Lower lobe of right lung (tissue), 2 donors: Measurements from ENCODE around the gene PARD6A. TPM values are rescaled to one million over a fixed set of nuclear protein-coding genes. Genes with fewer than 3 reads are reported as not detected.

ENCODE experiments used
- ATAC-seq, 2 donors: fragments of 200-7000 bp; cut with Tn5 transposase; one replicate each; pipeline ENCODE4 v1.9.1; 2020 to 2022; ENCODE audit warnings: mild to moderate bottlenecking in 2 of 2, moderate library complexity in 2 of 2
- DNase-seq: peaks from one replicate; pipeline ENCODE4 v3.0.0-alpha.2; 2020
- H3K27ac ChIP-seq: fragments of 200-600 bp; one replicate; pipeline ENCODE4 v1.8.0; 2022
- H3K27me3 ChIP-seq: fragments of 200-600 bp; one replicate; pipeline ENCODE4 v1.8.0; 2022; ENCODE audit warnings: low read depth
- H3K36me3 ChIP-seq: fragments of 200-600 bp; one replicate; pipeline ENCODE4 v1.8.0; 2022; ENCODE audit warnings: mild to moderate bottlenecking
- H3K4me1 ChIP-seq: fragments of 200-600 bp; one replicate; pipeline ENCODE4 v1.8.0; 2022
- H3K4me3 ChIP-seq: fragments of 200-600 bp; one replicate; pipeline ENCODE4 v1.8.0; 2022; ENCODE audit warnings: mild to moderate bottlenecking
- H3K9me3 ChIP-seq: fragments of 200-600 bp; one replicate; pipeline ENCODE4 v1.8.0; 2022
- CTCF ChIP-seq: fragments of 200-600 bp; IDR thresholded peaks from one replicate; pipeline ENCODE4 v1.8.0; 2022; ENCODE audit warnings: antibody characterized with exemption, mild to moderate bottlenecking
- intact Hi-C: fragments of 100-400 bp; cut with DNase I; formaldehyde crosslinking; loops from one replicate; pipeline ENCODE4 v1.11.0; 2022
- total RNA-seq: library from RNA; stranded (reverse); fragmentation: NEBNext Ultra II Directional; extraction: Animal tissue kit (Norgen Biotek cat#: 25700); gene quantifications from one replicate; pipeline ENCODE4 v1.2.1, GENCODE V29; 2021
- donor health status: DM: no; HTN: yes; CAD: no; lungs with severe emphysema.

PARD6A gene
- total RNA-seq, 1 donor from 2014 or later = 5.5 TPM

GRCh38 chr16:67651039-67651438 lies 9.7 kb upstream of the PARD6A start:
- no peak overlapping the region for H3K4me3 ChIP-seq
- no peak for TF ChIP-seq CTCF
- intact Hi-C loops = no loop called here
- H3K36me3 ChIP-seq = no peaks in the 10 kb centered on the region
- H3K4me1 ChIP-seq = peaks cover 7% of the 10 kb centered on the region
- no peaks in the 10 kb centered on the region for H3K9me3 ChIP-seq
- peak; percentile 20 for DNase-seq
- H3K27me3 ChIP-seq = peaks cover 77% of the 10 kb centered on the region
- no peak for ATAC-seq
- no peak overlapping the region for H3K27ac ChIP-seq

- H3K4me3 ChIP-seq = no peak overlapping the region
- H3K27ac ChIP-seq = no peak overlapping the region
- ATAC-seq (no peak), DNase-seq (no peak)
- peaks cover 7% of the 10 kb centered on the region for H3K4me1 ChIP-seq
- intact Hi-C loops = no loop called here
- H3K9me3 ChIP-seq = no peaks in the 10 kb centered on the region
- H3K27me3 ChIP-seq = peaks cover 69% of the 10 kb centered on the region
- no peak for TF ChIP-seq CTCF
- H3K36me3 ChIP-seq = peaks cover 5% of the 10 kb centered on the region
Measured at GRCh38 chr16:67651847-67652246, 8.9 kb upstream of the PARD6A start.

GRCh38 chr16:67652578-67653127 lies 8.1 kb upstream of the PARD6A start:
- H3K4me3 ChIP-seq = peak overlapping the region; percentile 39
- H3K27me3 ChIP-seq = peaks cover 61% of the 10 kb centered on the region
- ATAC-seq (peak; percentile 9 to 31), DNase-seq (no peak)
- H3K27ac ChIP-seq = no peak overlapping the region
- intact Hi-C loops = no loop called here
- no peak for TF ChIP-seq CTCF
- H3K9me3 ChIP-seq = no peaks in the 10 kb centered on the region
- peaks cover 11% of the 10 kb centered on the region for H3K36me3 ChIP-seq
- H3K4me1 ChIP-seq = peaks cover 7% of the 10 kb centered on the region

GRCh38 chr16:67653128-67653788 lies 7.5 kb upstream of the PARD6A start:
- Histone ChIP-seq H3K27me3 (peaks cover 55% of the 10 kb centered on the region), H3K4me1 (peaks cover 7% of the 10 kb centered on the region), H3K4me3 (peak overlapping the region; percentile 39), H3K9me3 (no peaks in the 10 kb centered on the region), H3K27ac (no peak overlapping the region), H3K36me3 (peaks cover 17% of the 10 kb centered on the region)
- TF ChIP-seq CTCF = no peak
- intact Hi-C loops = no loop called here
- ATAC-seq (peak in 1 of 2 donors; percentile 3), DNase-seq (peak; percentile 41)

- Histone ChIP-seq H3K4me3 (no peak overlapping the region), H3K27ac (no peak overlapping the region), H3K27me3 (peaks cover 49% of the 10 kb centered on the region), H3K36me3 (peaks cover 17% of the 10 kb centered on the region), H3K4me1 (peaks cover 10% of the 10 kb centered on the region), H3K9me3 (no peaks in the 10 kb centered on the region)
- no peak for TF ChIP-seq CTCF
- ATAC-seq (no peak), DNase-seq (no peak)
- intact Hi-C loops = no loop called here
Measured at GRCh38 chr16:67653789-67654402, 6.9 kb upstream of the PARD6A start.
